ENCODE measurements around the gene COMT.

The COMT gene

DNA sequence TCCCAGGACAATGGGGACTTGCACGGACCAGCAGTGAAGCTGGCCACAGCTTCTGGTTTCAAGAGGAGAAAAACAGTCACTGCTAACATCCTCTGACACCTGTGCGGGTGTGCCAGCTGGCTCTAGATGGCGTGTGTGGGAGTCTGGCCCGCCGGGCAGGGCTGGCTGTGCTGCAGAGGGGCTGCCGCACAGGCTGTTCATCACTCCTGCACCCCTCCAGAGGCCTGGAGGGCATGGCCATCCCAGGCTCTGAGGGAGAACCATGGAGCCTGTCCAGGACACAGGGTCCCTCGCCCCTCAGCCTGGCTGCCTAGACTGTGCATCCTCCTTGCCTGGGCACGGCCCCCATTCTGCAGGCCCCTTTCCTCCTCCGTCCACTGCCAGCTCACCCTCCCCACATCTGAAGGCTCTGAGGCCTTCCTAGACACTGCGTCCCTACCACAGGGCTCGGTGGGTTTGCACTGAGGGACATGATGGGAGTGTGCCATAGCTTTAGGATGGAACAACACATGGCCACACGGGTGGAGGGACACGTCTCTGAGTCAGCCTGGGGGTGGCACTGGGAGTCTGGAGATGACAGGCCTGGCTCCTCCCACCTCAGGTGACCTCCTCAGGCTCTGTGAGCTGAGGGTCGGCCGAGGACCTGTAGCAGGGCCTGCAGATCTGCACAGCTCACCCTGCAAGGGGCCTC lies 44.8 kb upstream of the COMT start:
- Histone ChIP-seq H3K9me3 (ENCODE audit: severe bottlenecking) (no peaks in the 10 kb centered on the region), H3K36me3 (no peaks in the 10 kb centered on the region; the same call in 1 of the 2 replicates), H3K27me3 (ENCODE audit: insufficient read depth, low read depth, severe bottlenecking) (no peaks in the 10 kb centered on the region), H3K4me3 (ENCODE audit: low read depth, low read length) (no peak overlapping the region), H3K27ac (no peak overlapping the region)
- peak; percentile 69 for DNase-seq
- TF ChIP-seq, protein P1, sequence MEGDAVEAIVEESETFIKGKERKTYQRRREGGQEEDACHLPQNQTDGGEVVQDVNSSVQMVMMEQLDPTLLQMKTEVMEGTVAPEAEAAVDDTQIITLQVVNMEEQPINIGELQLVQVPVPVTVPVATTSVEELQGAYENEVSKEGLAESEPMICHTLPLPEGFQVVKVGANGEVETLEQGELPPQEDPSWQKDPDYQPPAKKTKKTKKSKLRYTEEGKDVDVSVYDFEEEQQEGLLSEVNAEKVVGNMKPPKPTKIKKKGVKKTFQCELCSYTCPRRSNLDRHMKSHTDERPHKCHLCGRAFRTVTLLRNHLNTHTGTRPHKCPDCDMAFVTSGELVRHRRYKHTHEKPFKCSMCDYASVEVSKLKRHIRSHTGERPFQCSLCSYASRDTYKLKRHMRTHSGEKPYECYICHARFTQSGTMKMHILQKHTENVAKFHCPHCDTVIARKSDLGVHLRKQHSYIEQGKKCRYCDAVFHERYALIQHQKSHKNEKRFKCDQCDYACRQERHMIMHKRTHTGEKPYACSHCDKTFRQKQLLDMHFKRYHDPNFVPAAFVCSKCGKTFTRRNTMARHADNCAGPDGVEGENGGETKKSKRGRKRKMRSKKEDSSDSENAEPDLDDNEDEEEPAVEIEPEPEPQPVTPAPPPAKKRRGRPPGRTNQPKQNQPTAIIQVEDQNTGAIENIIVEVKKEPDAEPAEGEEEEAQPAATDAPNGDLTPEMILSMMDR (IDR thresholded peaks at IDR 0.05; ENCODE audit: low read depth, low read length): 0 out of 2 replicates have a peak, but pooled peaks have one; percentile 4

DNA sequence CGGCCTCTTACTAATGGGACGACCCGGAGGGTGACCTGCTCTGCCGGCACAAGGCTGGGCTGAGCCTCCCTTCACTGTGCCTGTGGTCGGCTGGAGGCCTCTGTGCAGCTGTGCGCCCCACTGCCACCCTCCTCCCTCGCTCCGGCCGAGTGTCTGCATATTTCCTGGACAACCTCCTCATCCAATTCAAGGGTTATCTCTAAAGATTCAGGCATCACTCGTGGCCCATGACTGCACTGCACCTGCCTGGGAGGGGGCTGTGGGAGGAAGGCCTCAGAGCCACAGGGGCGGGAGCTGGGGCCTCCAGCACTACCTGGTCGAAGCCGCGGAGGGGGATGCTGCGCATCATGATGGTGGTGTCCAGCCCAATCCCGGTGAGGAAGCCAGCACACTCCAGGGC lies 43.8 kb upstream of the COMT start:
- no peak overlapping the region for H3K4me3 ChIP-seq (ENCODE audit: low read depth, low read length)
- H3K27ac ChIP-seq: no peak overlapping the region
- H3K9me3 ChIP-seq (ENCODE audit: severe bottlenecking): no peaks in the 10 kb centered on the region

GRCh38 chr22:19898145-19898544 lies 43.4 kb upstream of the COMT start:
- no peak overlapping the region for H3K27ac ChIP-seq
- no peaks in the 10 kb centered on the region for H3K27me3 ChIP-seq (ENCODE audit: insufficient read depth, low read depth, severe bottlenecking)
- no peak for DNase-seq
- H3K4me3 ChIP-seq (ENCODE audit: low read depth, low read length): no peak overlapping the region
- TF ChIP-seq, protein P1 (IDR thresholded peaks at IDR 0.05; ENCODE audit: low read depth, low read length): no peak
- H3K9me3 ChIP-seq (ENCODE audit: severe bottlenecking): no peaks in the 10 kb centered on the region
- H3K36me3 ChIP-seq: no peaks in the 10 kb centered on the region; the same call in 1 of the 2 replicates

More for the DNA sequence above, 43.8 kb upstream of the COMT start:
- Histone ChIP-seq H3K27me3 (ENCODE audit: insufficient read depth, low read depth, severe bottlenecking) (no peaks in the 10 kb centered on the region), H3K36me3 (no peaks in the 10 kb centered on the region; the same call in 1 of the 2 replicates)
- no peak for DNase-seq
- TF ChIP-seq, protein P1 (IDR thresholded peaks at IDR 0.05; ENCODE audit: low read depth, low read length): no peak

DNA sequence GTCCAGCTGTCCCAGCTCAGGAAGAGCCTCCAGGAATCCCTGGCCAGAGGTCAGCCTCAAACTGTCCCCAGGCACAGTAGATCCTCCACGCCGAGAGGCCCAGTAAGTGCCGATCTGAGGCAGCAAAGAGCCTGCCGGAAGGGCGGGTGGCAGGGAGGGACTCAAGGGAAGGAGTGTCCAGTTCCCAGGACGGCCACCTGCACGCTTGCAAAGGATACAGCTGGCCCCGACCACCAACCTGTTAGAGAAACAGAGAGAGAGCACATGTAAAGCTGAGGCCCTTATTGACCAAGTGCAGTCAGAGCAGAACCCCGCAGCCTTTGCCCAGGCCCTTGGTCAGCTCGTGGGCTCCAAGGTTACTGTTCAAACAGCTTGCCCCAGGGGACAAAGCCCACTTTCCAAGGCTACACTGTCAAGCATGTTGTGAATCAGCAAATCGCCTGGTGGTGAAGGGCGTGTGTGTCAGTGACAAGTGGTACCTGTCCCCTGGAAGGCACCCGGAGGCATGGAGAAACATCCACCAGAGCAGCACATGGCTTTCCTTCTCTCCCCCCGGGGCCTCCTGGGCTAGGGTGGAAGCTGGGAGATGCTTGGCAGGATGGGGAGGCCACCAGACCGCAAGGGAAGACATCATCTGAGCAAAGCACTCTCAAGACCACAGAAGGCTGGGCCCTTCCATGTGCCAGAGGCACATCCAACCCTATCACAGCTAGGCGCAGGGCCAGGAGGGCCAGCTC lies 42.6 kb upstream of the COMT start:
- Histone ChIP-seq H3K4me3 (ENCODE audit: low read depth, low read length) (no peak overlapping the region), H3K36me3 (no peaks in the 10 kb centered on the region; the same call in 1 of the 2 replicates), H3K27me3 (ENCODE audit: insufficient read depth, low read depth, severe bottlenecking) (no peaks in the 10 kb centered on the region), H3K27ac (no peak overlapping the region), H3K9me3 (ENCODE audit: severe bottlenecking) (no peaks in the 10 kb centered on the region)
- TF ChIP-seq, protein P1 (IDR thresholded peaks at IDR 0.05; ENCODE audit: low read depth, low read length): no peak
- DNase-seq: no peak

DNA sequence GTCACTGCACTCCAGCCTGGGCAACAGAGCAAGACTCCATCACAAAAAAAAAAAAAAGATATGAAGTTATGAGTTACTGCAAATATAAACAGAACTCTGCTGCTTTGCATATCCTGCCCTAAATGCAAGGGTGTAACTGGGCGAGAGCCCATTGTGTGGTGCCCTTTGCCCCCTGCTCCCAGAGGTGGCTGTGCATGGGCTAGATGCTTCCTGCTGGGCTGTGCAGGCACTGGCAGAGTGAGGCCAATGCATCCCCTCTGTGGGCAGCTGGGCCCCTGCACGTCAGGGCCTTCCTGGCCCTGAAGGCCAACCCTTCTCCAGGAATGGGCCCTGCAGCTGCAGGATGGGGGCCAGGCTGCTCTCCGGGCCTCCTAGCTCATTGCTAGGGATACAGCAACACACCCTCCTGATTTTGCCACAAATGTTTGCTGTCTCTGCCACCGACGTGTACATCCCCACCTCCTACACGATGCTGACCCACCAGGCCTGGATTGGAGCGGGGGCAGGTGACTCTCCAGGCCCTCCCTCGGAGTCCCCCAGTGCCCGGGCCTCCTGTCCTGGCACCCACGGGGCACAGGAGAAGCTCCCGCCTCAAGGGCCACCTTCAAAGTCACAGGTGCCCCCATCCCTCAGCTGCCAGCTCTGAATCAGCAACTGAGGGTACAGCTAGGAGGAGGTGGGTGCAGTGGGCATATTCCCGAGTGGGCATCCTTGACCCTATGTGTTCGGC lies 40.7 kb upstream of the COMT start:
- TF ChIP-seq, protein P1 (IDR thresholded peaks at IDR 0.05; ENCODE audit: low read depth, low read length): no peak
- Histone ChIP-seq H3K4me3 (ENCODE audit: low read depth, low read length) (no peak overlapping the region), H3K27me3 (ENCODE audit: insufficient read depth, low read depth, severe bottlenecking) (no peaks in the 10 kb centered on the region), H3K9me3 (ENCODE audit: severe bottlenecking) (no peaks in the 10 kb centered on the region), H3K36me3 (no peaks in the 10 kb centered on the region; the same call in 1 of the 2 replicates), H3K27ac (no peak overlapping the region)
- DNase-seq: no peak
